Endodermal cell (in vitro differentiated cells): Measurements from ENCODE around the gene NEB. TPM values are rescaled to one million over a fixed set of nuclear protein-coding genes. Genes with fewer than 3 reads are reported as not detected.

ENCODE experiments used
- DNase-seq: peaks from one replicate; pipeline ENCODE4 v3.0.0-alpha.2; 2017
- H3K27ac ChIP-seq: 2 replicates; pipeline ENCODE4 v1.5.1; 2013; ENCODE audit warnings: mild to moderate bottlenecking, low read depth, low read length, moderate library complexity
- H3K27me3 ChIP-seq: 2 replicates; pipeline ENCODE4 v1.6.1; 2013; ENCODE audit warnings: mild to moderate bottlenecking, low read length, moderate library complexity; ENCODE audit not compliant: insufficient read depth, control insufficient read depth, poor library complexity, severe bottlenecking
- H3K36me3 ChIP-seq: 2 replicates; pipeline ENCODE4 v1.7.0; 2013; ENCODE audit warnings: mild to moderate bottlenecking, low read length, moderate library complexity; ENCODE audit not compliant: control insufficient read depth, insufficient read depth
- H3K4me1 ChIP-seq: one replicate; pipeline ENCODE4 v1.7.0; 2013; ENCODE audit warnings: low read length; ENCODE audit not compliant: control insufficient read depth, insufficient read depth
- H3K4me3 ChIP-seq: 2 replicates; pipeline ENCODE4 v1.5.1; 2013; ENCODE audit warnings: mild to moderate bottlenecking, low read length, moderate library complexity
- H3K9ac ChIP-seq: 2 replicates; pipeline ENCODE4 v1.6.1; 2013; ENCODE audit warnings: mild to moderate bottlenecking, low read length, moderate library complexity; ENCODE audit not compliant: poor library complexity, severe bottlenecking; ENCODE audit errors: extremely low read depth
- H3K9me3 ChIP-seq: 2 replicates; pipeline ENCODE4 v1.6.1; 2013; ENCODE audit warnings: mild to moderate bottlenecking, low read length, moderate library complexity; ENCODE audit not compliant: control insufficient read depth
- H3K27ac Mint-ChIP-seq: 2 replicates; pipeline ENCODE4 v1.8.0; 2020; ENCODE audit warnings: mixed read lengths
- H3K27me3 Mint-ChIP-seq: 2 replicates; pipeline ENCODE4 v1.8.0; 2021; ENCODE audit warnings: mild to moderate bottlenecking, mixed read lengths; ENCODE audit not compliant: insufficient read depth
- H3K36me3 Mint-ChIP-seq: 2 replicates; pipeline ENCODE4 v1.8.0; 2020; ENCODE audit warnings: low read depth, mixed read lengths
- H3K4me1 Mint-ChIP-seq: 2 replicates; pipeline ENCODE4 v1.8.0; 2020; ENCODE audit warnings: mixed read lengths
- H3K4me3 Mint-ChIP-seq: 2 replicates; pipeline ENCODE4 v1.8.0; 2020; ENCODE audit warnings: mild to moderate bottlenecking, moderate library complexity, mixed read lengths
- H3K9me3 Mint-ChIP-seq: 2 replicates; pipeline ENCODE4 v1.8.0; 2020; ENCODE audit warnings: mild to moderate bottlenecking, mixed read lengths
- WGBS, 2 experiments: methylation state at CpG; one replicate each; pipeline versions ENCODE4 v1.1.5 to v1.1.7; 2013; ENCODE audit warnings: missing lambda C conversion rate in 2 of 2, mixed read lengths in 1 of 2; ENCODE audit not compliant: insufficient coverage in 1 of 2, insufficient read length in 1 of 2; 5-methylcytosine and 5-hydroxymethylcytosine counted together
- total RNA-seq, 2 donors: library from RNA; stranded (reverse); fragmentation: NEBNext Ultra II Directional in 1 of 2; extraction: Animal tissue kit (Norgen Biotek cat#: 25700) in 1 of 2; gene quantifications; 2 replicates in 1 of 2; 3 replicates in 1 of 2; pipeline ENCODE4 v1.2.1, GENCODE V29; 2021
- TF ChIP-seq, protein P1 (sequence below): fragments of 200-600 bp; sonication (generic); conservative IDR thresholded peaks from 2 replicates; pipeline ENCODE4 v1.5.0; 2021; ENCODE audit warnings: antibody characterized with exemption, mild to moderate bottlenecking

NEB gene
- total RNA-seq, 2 donors from 2014 or later: 4.4 to 5.4 TPM

DNA sequence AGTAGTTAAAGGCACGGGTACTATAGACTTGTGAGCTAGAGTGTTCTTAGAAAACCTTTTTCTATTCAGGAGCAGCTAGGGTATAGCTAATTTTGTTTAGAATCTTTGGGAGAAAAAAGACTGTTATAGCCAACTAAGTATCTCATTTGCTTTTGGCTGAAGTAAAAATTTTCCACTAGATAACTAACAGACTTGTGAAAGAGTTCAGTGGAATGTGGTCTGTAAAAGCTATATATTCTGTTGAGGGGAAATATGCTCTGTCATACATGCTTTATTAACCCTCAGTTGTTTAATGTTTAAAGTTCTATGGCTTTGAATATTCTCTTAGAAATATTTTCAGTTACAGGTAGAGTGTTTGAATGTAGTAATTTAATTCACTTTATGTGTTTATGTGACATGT is 274.9 kb downstream of the NEB start:
- no peaks in the 10 kb centered on the region for H3K9me3 Mint-ChIP-seq
- no peaks in the 10 kb centered on the region for H3K4me1 Mint-ChIP-seq
- no peak overlapping the region for H3K4me3 Mint-ChIP-seq
- no peak overlapping the region for H3K27ac ChIP-seq
- H3K36me3 ChIP-seq: peaks cover 92% of the 10 kb centered on the region
- DNase-seq: no peak
- H3K36me3 Mint-ChIP-seq: peaks cover 77% of the 10 kb centered on the region
- H3K9me3 ChIP-seq: no peaks in the 10 kb centered on the region
- TF ChIP-seq, protein P1, sequence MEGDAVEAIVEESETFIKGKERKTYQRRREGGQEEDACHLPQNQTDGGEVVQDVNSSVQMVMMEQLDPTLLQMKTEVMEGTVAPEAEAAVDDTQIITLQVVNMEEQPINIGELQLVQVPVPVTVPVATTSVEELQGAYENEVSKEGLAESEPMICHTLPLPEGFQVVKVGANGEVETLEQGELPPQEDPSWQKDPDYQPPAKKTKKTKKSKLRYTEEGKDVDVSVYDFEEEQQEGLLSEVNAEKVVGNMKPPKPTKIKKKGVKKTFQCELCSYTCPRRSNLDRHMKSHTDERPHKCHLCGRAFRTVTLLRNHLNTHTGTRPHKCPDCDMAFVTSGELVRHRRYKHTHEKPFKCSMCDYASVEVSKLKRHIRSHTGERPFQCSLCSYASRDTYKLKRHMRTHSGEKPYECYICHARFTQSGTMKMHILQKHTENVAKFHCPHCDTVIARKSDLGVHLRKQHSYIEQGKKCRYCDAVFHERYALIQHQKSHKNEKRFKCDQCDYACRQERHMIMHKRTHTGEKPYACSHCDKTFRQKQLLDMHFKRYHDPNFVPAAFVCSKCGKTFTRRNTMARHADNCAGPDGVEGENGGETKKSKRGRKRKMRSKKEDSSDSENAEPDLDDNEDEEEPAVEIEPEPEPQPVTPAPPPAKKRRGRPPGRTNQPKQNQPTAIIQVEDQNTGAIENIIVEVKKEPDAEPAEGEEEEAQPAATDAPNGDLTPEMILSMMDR: no peak
- no peaks in the 10 kb centered on the region for H3K27me3 ChIP-seq
- H3K4me3 ChIP-seq: no peak overlapping the region
- no peak overlapping the region for H3K27ac Mint-ChIP-seq
- no peaks in the 10 kb centered on the region for H3K27me3 Mint-ChIP-seq
- no peaks in the 10 kb centered on the region for H3K4me1 ChIP-seq
- H3K9ac ChIP-seq: no peak overlapping the region
- 98% methylated on average over 1 of the region's 1 CpG; no CpG with 5 or more reads in 1 of the 2 experiments for WGBS, 2 experiments

DNA sequence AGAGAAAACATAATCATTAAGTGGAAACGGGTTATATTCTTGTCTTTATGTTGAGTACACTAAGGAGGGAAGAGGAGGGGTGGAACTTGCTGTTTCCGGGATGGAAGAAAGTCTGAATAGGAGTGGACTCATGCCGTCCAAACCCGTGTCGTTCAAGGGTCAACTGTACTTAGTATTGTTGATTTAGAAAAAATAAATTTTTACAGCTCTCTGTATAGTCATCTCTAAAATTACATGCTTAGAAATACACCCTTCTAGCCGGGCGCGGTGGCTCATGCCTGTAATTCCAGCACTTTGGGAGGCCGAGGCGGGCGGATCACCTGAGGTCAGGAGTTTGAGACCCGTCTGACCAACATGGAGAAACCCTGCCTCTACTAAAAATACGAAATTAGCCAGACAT is 295.1 kb downstream of the NEB start:
- H3K4me1 Mint-ChIP-seq: no peaks in the 10 kb centered on the region
- H3K36me3 ChIP-seq: peaks cover 95% of the 10 kb centered on the region
- DNase-seq: no peak

GRCh38 chr2:151438506-151438905 is 295.8 kb downstream of the NEB start:
- no peaks in the 10 kb centered on the region for H3K27me3 ChIP-seq
- H3K36me3 Mint-ChIP-seq: peaks cover 74% of the 10 kb centered on the region
- no peaks in the 10 kb centered on the region for H3K9me3 Mint-ChIP-seq

More for the DNA sequence above, 295.1 kb downstream of the NEB start:
- Mint-ChIP-seq H3K4me3 (no peak overlapping the region), H3K36me3 (peaks cover 73% of the 10 kb centered on the region), H3K27me3 (no peaks in the 10 kb centered on the region), H3K27ac (no peak overlapping the region), H3K9me3 (no peaks in the 10 kb centered on the region)
- Histone ChIP-seq H3K27me3 (no peaks in the 10 kb centered on the region), H3K4me3 (no peak overlapping the region), H3K27ac (no peak overlapping the region), H3K9me3 (no peaks in the 10 kb centered on the region), H3K4me1 (no peaks in the 10 kb centered on the region), H3K9ac (no peak overlapping the region)
- TF ChIP-seq, protein P1: no peak
- 95 to 97% methylated on average over 7 to 13 of the region's 13 CpGs for WGBS, 2 experiments

More at GRCh38 chr2:151438506-151438905, 295.8 kb downstream of the NEB start:
- no peak overlapping the region for H3K27ac Mint-ChIP-seq
- Histone ChIP-seq H3K27ac (no peak overlapping the region), H3K9ac (no peak overlapping the region), H3K4me1 (no peaks in the 10 kb centered on the region), H3K36me3 (peaks cover 95% of the 10 kb centered on the region), H3K9me3 (no peaks in the 10 kb centered on the region), H3K4me3 (no peak overlapping the region)
- no peaks in the 10 kb centered on the region for H3K4me1 Mint-ChIP-seq
- no peaks in the 10 kb centered on the region for H3K27me3 Mint-ChIP-seq
- DNase-seq: no peak
- 100% methylated on average over 2 of the region's 4 CpGs; no CpG with 5 or more reads in 1 of the 2 experiments for WGBS, 2 experiments
- no peak overlapping the region for H3K4me3 Mint-ChIP-seq
- TF ChIP-seq, protein P1: no peak
